Uterus (tissue), 2 donors: ENCODE results near the gene LRRC25.

Source experiments
- POLR2A ChIP-seq, 2 donors: fragments of 450-650 bp; IDR thresholded peaks; one replicate each; pipeline ENCODE4 v1.6.1; 2016; ENCODE audit warnings: antibody characterized with exemption in 2 of 2, mild to moderate bottlenecking in 1 of 2, moderate library complexity in 1 of 2
- TF ChIP-seq, protein P1 (sequence below), 4 experiments: fragments of 200-600 bp in 2 of 4; fragments of 450-650 bp in 2 of 4; sonication (generic) in 2 of 4; IDR thresholded peaks; one replicate each; pipeline ENCODE4 v1.5.1; 2016 to 2019; ENCODE audit warnings: antibody characterized with exemption in 4 of 4, mild to moderate bottlenecking in 2 of 4, moderate library complexity in 1 of 4

DNA sequence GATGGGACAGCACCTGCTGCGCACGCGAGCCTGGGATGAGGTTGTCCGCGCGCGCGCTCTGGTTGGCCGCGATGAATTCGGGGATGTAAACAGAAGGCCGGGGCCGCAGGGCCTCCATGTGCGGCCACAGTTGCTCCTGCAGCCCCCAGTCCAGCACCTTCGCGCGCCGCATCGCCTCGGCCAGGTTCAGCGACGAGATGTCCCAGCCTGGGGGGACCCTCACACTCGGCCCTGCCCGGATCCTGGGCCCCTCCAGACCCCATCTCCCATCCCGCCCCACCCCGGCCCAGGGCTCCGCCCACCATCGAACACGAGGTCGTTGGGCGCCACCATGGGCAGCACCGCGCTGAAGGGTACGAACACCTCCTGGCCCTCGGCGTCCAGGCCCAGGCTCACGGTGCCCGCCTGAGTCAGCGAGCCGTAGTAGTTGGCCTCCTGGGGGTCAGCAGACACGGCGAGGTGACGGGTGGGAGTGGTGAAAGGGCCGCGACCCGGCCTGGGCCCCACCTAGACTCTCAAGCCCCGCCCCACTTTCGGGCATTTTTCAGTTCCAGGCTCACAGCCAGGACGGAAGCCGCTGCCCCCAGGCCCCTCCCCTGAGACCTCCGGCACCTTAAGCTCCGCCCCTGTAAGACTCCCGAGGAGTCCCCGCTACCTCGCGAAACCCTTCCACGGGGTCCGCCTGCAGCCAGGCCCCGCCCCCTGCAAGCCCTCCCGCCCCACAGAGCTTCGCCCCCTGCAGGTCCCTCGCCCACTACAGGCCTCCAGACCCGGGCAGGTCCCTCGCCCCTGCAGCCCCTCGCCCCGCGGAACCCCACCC lies 39.5 kb upstream of the LRRC25 start:
- no peak for TF ChIP-seq POLR2A (IDR thresholded peaks at IDR 0.05)
- TF ChIP-seq, protein P1, sequence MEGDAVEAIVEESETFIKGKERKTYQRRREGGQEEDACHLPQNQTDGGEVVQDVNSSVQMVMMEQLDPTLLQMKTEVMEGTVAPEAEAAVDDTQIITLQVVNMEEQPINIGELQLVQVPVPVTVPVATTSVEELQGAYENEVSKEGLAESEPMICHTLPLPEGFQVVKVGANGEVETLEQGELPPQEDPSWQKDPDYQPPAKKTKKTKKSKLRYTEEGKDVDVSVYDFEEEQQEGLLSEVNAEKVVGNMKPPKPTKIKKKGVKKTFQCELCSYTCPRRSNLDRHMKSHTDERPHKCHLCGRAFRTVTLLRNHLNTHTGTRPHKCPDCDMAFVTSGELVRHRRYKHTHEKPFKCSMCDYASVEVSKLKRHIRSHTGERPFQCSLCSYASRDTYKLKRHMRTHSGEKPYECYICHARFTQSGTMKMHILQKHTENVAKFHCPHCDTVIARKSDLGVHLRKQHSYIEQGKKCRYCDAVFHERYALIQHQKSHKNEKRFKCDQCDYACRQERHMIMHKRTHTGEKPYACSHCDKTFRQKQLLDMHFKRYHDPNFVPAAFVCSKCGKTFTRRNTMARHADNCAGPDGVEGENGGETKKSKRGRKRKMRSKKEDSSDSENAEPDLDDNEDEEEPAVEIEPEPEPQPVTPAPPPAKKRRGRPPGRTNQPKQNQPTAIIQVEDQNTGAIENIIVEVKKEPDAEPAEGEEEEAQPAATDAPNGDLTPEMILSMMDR (IDR thresholded peaks at IDR 0.05) = peak in 2 of 4 experiments; percentile 6 to 7
